ENCODE measurements around the gene CCDC93.

Gene CCDC93

DNA sequence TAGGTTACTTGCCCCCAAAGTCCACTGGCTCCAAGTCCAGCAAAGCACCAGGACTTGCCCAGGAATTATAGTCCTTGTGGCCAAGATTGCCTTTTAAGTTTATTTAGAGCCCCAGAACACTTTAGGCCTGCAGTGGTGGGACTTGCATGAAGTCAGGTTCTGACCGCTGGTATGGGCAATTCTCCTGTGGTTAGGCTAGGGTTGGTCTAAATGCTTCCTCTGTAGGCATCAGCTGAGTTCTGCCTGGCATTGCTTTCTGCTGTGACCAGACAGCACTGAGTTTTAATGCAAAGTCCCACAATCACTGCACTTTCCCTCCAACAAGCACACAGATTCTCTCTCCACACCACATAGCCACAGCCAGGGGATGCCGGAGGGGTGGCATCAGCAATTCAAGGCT lies 134.9 kb downstream of the CCDC93 start:
- DNase-seq: no peak

DNA sequence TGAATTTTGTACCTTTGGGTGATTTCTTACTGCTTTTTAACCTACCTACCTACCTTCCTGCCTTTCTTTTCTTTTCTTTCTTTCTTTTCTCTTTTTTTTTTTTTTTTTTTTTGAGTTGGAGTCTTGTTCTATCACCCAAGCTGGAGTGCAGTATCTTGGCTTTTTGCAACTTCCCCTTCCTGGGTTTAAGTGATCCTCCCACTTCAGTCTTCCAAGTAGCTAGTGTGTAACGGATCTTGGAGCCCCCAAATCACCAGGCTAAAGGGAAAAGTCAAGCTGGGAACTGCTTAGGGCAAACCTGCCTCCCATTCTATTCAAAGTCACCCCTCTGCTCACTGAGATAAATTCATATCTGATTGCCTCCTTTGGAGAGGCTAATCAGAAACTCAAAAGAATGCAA lies 138.1 kb downstream of the CCDC93 start:
- DNase-seq: no peak
